ENCODE results near the gene ADCY9.

GRCh38 chr16:4017807-4018206 lies 98.4 kb downstream of the ADCY9 start:
- no peak for TF ChIP-seq REST (IDR thresholded peaks at IDR 0.05; ENCODE audit: low read depth)
- TF ChIP-seq CTCF (IDR thresholded peaks at IDR 0.05 in 2 of 3, conservative IDR thresholded peaks at IDR 0.05 in 1 of 3; ENCODE audit: borderline replicate concordance in 1 of 3, insufficient read depth in 1 of 3, low read depth in 2 of 3, low read length in 2 of 3) = no peak
- TF ChIP-seq CEBPB (IDR thresholded peaks at IDR 0.05; ENCODE audit: low read depth) = no peak
- no peak for TF ChIP-seq POLR2A (IDR thresholded peaks at IDR 0.05; ENCODE audit: borderline replicate concordance, extremely low read depth, insufficient read depth, insufficient read length)
- TF ChIP-seq EZH2 (IDR thresholded peaks at IDR 0.05) = no peak
- no peak for TF ChIP-seq YY1 (IDR thresholded peaks at IDR 0.05; ENCODE audit: extremely low read depth, insufficient replicate concordance, low read depth, low read length)
- TF ChIP-seq EGR1 (IDR thresholded peaks at IDR 0.05; ENCODE audit: low read depth) = no peak
- no peak for TF ChIP-seq SRF (IDR thresholded peaks at IDR 0.05; ENCODE audit: low read depth)
- TF ChIP-seq MAX (IDR thresholded peaks at IDR 0.05) = no peak
- no peak for TF ChIP-seq EZH2phosphoT487 (IDR thresholded peaks at IDR 0.05; ENCODE audit: borderline replicate concordance)
- TF ChIP-seq POLR2AphosphoS5 (IDR thresholded peaks at IDR 0.05; ENCODE audit: low read depth, low read length) = no peak
- TF ChIP-seq SIN3A (IDR thresholded peaks at IDR 0.05; ENCODE audit: low read depth) = no peak
- TF ChIP-seq TCF7L2 (IDR thresholded peaks at IDR 0.05; ENCODE audit: borderline replicate concordance, extremely low read depth, insufficient read depth, insufficient read length) = no peak
- TF ChIP-seq SP1 (IDR thresholded peaks at IDR 0.05; ENCODE audit: low read depth) = no peak

Measured in HCT116 (cell line).